CD4-positive, alpha-beta T cell treated with Interferon gamma for 1 hour (primary cell): ENCODE data around the gene TBCK.

ENCODE experiments used
- DNase-seq: peaks from one replicate; pipeline ENCODE4 v3.0.0-alpha.2; 2020

TBCK gene

DNA sequence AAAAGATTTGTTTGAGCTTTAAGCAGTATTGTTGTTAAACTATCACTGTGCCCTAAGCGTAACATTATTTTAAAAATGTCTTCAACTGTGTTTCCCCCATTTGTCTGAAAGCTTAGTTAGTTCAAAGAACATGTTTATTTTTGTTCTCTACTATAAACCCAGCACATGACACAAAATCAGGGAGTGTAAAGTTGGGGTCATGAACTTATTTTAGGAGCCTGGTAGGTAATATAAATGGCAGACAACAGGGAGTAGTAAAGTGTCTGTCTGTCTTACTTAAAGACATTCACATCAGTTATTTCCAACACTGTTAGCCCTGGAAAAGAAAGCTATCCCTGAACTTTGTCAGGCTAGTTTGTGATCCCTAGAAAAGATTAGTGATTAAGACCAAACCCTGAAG, 4.2 kb upstream of the TBCK start:
- DNase-seq = no peak

DNA sequence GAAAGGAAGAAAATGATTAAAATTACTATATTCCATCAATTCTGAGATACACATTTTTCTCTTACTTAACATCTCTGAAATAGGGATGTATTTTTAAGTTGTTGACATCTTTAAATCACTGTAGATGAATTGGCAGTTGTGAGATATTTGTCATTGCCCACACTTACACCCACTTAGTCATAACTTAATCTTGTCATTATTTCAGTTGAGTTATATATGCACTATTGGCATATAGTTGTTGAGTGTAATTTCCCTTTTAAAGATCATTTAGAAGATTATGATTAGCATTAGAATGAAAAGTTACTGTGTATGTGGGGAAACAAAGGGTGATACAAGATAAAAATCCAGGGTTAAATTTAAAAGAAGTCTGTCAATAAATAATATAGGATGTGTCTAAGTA, 2.5 kb upstream of the TBCK start:
- DNase-seq = no peak

DNA sequence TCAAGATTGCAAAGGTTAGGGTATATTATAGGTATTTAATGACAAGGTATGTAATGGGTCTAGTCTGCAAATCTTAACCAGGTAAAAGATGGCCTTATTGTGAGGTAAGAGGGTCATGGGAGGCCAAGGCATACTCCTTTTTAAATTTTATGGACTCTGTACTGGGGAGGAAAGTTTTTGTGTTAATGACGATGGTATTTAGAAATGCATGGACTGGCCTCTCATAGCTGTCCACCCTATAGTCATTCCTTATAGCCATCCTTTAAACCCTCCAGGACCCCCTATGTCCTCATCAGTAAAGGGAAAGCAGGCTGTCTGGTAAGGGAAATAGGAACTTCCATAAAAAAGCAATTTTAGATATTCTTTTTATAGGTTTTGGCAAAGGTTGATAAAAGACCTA, 1.8 kb upstream of the TBCK start:
- DNase-seq = no peak

DNA sequence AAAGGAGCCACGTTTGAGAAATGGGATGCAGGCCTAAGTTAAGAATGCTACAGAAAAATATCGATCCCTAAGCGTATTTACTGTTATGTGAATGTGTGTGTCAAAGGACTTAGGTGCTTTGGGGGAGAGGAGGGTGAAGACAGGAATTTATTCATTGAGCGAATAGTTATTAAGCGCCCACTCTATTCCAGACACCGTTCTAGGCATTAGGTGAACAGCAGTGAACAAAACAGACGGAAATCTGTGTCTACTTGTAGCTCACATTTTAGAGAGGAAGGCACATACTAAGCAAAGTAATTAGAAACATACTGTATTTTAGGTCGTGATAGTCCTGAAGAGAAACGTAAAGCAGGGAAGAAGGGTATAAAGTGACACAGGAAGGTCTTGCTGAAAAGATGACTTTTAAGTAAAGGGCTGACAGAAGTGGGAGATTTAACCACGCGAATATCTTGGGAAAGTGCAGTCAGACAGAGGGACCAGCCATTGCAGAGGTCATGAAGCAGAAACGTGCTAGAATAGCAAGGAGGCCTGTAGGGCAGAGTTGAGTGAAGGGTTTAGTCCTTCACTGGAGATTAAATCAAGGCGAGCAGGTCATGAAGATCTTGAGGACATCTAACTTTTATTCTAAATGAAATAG, 882 bp upstream of the TBCK start:
- no peak for DNase-seq

DNA sequence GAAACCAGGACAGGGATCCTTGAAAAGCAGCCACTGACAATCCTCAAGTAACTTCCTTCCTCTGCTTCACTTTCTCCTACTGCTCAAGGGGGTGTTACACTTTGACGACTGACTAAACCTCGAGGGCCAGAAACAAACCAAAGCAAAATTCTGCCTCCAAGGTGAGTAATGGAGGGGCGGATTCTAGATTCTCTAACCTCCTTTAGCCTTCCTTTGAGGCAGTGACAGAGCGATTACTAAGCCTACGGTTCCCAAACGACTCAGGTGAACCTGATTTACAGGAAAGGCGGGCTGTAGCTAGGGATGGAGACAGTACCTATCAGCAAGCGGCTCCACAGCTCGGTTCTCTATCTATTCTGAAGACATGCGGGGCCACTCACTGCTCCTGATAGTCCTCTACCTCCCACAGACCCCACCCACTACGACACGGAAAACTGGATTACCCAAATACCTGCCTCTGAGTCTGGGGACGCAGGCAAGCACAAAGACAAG, 487 bp downstream of the TBCK start:
- no peak for DNase-seq

DNA sequence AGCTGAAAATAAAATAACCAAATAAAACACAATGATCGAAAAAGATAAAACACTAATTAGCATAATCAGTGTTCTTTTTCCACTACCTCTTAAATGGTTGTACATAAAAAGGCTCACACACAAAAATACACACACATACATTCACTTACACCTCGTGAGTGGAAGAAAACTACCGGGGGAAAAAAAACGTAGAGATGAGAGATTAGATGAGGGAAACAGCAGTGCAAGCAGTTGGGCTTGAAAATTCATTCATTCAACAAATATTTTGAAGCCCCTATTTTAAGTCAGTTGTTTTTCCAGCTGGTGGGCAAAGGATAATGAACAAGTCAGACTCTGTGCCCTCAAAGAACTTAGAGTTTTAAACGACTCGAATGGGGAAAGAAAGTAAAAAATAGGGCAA, 1.0 kb downstream of the TBCK start:
- DNase-seq = no peak

DNA sequence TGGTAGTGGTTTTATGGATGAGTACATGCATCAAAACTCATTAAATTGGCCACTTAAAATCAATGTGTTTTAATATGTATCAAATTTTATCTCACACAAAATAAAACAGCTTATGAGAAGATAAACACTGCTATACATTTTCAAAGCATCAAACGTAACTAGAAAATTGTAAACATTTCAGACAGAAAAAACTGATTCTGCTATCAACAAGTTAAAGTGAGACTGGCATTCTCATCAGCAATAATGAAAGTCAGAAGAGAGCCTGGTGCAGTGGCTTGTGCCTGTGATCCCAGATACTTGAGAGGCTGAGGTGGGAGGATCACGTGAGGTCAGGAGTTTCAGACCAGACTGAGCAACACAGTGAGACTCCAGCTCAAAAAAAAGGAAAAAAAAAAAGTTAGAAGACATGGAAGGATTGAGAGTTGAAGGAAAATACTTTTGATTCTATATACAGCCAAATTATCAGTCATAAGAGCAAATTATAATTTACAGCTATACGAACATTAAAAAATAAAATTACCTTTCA, 2.9 kb downstream of the TBCK start:
- no peak for DNase-seq

DNA sequence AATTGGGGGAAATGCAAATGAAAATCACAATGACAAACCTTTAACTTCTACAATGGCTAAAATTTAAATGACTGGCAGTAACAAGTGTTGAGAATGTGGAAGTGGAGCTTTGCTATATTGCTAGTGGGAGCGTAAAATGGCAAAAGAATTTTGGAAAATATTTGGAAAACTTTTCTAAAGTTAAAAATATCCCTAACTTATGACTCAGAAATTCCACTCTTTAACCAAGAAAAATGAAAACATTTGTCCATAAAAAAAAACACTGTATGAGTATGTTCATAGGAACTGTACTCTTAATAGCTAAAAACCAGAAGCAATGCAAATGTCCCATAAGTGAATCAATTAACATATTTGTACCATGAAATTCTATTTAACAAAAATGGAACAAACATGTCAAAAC, 3.6 kb downstream of the TBCK start:
- no peak for DNase-seq

DNA sequence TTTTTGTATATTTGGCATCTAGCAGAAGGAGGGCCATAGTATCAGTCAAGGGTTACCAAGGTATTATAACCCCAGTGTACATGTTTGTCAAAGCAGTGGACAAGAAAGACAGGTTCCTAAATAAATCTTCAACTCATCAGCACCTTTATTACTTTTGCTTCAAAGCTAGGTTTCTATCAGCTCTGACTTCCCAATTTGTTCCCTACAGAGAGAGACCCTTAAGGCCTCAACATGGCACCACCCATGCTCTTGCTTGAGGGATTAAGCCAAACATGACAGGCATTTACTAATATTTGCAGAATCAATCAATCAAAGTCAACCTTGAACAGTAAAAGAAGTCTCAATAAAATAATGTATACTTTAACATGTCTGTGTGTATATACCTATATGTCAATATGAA, 9.4 kb downstream of the TBCK start:
- DNase-seq = no peak

DNA sequence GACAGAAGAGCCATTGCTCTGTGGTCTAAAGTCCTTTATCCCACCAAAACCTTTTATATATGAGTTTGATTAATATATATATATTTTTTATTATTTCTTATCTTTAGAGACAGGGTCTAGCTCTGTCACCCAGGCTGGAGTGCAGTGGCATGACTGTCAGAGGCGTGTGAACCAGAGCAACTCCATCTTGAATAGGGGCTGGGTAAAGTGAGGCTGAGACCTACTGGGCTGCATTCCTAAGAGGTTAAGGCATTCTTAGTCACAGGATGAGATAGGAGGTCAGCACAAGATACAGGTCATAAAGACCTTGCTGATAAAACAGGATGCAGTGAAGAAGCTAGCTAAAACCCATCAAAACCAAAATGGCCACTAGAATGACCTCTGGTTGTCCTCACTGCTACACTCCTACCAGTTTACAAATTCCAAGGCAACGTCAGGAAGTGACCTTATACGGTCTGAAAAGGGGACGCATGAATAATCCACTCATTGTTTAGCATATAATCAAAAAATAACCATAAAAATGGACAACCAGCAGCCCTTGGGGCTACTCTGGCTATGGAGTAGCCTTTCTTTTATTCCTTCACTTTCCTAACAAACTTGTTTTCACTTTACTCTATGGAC, 10.5 kb downstream of the TBCK start:
- DNase-seq = no peak

DNA sequence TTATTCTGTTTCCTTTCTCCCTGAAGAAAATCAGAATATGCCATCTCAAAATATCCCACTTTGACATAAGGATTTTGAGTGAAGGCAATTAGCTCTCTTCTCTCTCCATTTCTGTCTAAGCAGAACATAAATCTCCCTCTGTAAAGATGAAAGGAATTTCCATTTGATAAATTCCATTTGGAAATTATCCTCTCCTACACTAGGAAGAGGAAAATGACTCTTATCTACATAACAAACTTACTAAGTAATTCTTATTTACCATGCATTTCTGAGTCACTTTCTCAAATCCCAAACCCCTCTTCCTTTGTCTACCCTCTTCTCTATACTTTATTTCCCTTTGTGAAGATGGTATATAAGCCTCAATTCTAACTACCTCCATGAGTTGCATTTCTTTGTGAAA, 11.4 kb downstream of the TBCK start:
- no peak for DNase-seq

DNA sequence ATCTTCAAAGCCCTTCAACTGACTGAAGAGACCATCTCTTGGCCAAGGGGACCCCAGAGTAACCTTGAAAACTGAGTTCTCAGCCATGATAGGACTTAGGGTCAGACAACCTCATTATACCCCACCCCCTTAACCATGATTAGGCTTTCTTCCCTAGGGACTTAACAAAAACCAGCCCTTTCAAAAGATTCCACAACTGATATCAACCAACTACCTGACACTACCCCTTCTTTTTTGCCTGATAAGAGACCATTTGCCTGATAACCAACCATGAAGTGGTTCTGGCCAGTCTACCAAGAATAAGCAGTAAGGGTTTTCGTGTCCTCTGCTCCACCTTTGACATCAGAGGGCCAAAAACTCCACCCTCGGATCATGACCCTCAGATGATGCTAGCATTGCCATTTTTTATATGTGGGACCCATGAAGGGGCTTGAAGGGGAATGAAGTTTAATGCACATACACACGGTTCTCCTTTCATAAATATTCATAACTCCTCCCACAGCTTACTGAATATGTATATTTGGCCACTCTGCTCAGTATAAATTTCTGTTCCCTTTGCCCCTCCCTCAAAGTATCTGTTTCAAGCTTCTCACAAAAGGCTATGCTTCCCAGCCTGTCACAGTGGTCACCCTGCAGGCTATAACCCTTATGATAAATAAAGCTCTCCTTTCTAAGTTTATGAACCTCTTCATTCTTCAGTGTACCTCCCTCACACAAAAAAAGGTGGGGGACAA, 12.3 kb downstream of the TBCK start:
- no peak for DNase-seq

DNA sequence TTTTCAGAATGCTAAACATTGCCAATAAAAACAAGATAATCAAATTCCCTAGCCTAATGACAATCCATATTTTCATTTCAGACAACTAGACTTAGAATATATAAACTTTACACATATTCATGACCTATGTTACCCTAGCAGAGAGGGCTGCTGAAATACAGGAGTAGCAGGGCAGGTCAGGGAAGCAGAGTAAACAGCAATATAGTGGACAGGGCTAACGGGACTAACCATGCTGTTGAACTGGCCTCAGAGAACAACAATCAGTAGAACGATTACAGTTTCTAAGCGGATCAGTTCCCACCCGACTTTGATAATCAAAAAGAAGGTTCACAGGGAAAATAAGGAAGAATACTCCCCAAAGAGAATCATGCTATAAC, 14.0 kb downstream of the TBCK start:
- no peak for DNase-seq

DNA sequence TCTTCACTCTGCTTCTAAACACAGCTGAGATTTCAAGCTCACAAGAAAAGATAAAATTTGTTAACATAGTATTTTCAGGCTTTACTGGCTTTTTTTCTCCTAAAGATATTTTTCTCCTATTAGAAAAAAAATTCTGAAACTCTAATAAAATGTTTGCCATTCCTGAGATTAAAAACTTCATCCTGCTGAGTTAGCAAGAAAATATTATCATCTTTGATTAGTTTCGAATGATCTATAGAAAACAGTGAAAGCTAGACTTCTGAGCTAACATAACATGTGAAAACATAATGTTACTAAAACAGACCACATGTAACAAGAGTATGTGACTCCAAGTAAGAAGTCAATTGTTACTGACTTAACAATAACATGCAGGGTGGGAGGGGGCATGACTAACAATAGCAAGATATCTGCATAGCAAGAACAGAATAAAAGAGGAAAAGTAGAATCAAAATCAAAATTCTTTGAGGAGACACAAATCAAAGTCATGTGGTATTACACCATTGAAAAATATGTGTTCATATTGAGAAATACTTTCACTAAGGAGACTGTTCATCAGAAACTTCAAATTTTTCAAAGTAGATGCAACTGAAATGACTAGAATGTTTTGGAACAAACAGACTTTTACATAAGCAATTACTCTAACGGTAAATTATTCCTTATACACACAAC, 14.5 kb downstream of the TBCK start:
- no peak for DNase-seq

DNA sequence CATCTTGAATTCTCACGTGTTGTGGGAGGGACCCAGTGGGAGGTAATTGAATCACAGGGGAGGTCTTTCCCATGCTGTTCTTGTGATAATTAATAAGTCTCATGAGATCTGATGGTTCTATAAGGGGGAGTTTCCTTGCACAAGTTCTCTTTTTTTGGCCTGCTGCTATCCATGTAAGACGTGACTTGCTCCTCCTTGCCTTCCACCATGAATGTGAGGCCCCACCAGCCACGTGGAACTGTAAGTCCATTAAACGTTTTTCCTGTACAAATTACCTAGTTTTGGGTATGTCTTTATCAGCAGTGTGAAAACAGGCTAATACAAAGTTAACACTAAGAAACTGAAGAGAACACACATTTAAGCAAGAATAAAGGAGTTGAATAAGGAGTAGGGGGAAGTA, 16.0 kb downstream of the TBCK start:
- no peak for DNase-seq

DNA sequence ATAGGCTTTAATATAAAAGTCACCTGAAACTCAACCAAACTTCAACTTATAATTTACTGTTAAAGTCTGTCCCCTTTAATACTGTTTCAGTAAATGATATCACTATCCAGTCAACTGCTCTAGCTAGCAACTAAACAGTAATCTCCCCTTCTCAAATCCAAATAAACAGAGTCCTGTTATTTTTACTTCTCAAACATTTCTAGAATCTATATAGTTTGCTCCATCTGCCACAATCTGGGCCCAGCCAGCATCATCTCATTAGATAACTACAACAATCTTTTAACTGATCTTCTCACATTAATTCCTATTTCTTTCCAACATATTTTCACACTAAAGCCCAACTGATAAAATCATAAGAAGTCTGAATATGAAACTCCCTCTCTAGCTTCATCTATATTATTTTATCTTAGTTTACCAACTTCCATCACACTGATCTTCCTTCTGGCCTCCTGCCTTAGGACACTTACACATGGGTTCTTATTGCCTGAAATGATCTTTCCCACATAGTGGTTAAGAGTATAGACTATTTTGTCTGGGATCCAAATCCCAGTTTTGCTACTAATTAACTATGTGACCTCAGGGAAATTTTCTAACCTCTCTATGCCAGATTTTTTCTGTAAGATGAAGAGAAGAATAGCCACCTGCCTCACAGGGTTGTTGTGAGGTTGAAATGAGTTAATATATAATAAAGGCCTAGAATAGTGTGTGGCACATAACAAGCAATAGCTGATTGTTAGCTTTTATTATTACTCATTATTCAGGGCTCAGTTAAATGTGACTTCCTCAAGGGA, 18.6 kb downstream of the TBCK start:
- no peak for DNase-seq

DNA sequence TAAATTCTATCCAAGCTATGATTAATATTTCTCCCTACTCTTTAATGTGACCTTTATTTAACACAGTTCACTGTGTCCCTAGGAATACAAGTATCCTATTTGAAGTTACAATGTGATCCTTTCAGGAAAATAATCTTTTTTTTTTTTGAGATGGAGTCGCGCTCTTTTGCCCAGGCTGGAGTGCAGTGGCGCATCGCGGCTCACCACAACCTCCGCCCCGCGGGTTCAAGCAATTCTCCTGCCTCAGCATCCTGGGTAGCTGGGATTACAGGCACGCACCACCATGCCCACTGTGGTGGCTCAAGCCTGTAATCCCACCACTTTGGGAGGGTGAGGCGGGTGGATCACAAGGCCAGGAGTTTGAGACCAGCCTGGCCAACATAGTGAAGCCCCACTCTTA, 21.9 kb downstream of the TBCK start:
- DNase-seq = no peak

DNA sequence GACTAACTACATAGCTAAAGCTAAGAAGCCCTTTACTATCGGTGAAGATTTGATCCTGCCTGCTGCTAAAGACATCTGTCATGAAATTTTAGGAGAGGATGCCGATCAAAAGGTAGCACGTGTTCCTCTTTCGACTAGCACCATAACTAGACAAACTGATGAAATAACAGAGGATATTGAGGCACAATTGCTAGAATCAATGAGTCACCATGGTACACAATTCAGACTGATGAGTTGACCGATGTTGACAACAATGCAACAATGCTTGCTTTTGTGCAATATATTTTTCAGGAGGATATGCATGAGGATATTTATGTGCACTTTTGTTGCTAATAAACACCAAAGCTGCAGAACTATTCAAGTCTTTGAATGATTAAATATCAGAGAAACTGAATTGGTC, 24.3 kb downstream of the TBCK start:
- DNase-seq = no peak

DNA sequence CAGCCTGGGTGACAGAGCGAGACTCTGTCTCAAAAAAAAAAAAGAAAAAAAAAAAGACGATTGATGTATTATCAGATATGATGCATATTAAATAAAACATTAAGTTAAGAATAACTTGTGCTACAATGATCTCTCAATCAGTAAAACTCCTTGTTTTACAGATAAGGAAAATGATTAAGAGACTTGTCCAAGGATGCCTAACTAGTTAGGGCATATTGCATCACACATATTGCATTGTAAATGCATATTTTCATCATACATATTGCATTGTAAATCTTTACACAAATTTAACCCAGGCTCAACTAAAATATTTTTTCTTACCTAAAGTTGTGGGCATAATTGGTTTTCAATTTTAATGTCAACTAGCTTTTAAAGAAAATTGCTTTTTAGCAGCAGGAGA, 26.3 kb downstream of the TBCK start:
- no peak for DNase-seq

DNA sequence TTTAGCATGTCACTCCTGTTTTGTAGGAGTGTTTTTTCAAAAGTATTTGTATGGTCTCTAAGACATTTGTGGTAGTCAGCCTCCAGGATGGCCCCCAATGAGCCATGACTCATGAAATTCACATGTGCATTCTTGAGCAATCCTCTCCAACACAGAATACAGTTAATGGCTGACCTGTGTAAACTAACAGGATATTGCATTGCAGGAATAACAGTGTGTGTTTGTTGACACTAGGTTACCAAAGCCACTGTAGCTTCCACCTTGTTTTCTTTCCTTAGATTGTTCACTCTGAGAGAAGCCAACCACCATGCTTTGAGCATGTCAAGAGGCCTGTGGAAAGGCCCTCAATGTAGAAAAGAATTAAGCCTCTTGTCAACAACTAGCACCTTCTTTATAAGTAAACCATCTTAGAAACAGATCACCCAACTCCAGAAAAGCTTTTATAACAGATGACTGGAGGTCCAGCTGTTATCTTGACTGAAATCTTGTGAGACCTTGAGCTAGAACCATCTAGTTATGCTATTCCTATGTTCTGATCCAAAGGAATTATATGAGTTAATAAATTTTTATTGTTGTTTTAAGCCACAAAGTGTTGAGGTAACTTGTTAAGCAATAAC, 28.5 kb downstream of the TBCK start:
- no peak for DNase-seq

DNA sequence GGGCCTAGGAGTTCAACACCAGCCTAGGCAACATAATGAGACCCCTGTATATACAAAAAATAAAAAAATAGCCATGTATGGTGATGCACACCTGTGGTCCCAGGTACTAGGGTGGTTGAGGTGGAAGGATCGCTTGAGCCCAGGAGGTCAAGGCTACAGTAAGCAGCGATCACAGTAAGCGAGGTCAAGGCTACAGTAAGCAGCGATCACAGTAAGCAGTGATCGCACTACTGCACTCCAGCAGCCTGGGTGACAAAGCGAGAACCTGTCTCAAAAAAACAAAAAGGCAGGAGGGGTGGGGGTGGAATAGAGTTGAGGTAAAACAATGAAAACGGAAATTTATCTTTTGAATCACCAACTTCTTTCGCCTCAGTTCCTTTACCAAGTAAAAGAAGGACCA, 29.4 kb downstream of the TBCK start:
- no peak for DNase-seq

DNA sequence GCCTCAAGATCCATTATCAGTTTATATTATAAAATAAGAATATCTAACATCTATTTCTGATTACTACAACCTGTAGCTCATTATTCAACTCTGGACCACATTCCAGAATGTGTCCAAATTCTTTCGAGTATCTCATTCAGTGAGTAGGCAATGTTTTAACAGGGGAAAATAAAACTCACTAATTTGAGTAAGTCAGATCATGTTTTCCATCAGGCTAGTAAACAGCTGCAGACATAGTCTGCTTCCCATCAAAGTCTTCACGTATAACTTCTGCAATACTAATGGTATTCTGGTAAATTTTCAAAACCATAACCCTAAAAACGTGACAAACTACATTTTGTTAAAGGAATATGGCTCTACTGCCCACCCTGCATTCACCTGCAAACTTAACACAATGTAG, 31.8 kb downstream of the TBCK start:
- DNase-seq = no peak
